ENCODE results near the gene PSMD1. TPM values are rescaled to one million over a fixed set of nuclear protein-coding genes. Genes with fewer than 3 reads are reported as not detected.

The PSMD1 gene
- total and polyA plus RNA-seq, 2 of the 8 experiments (the other 6 are each of a cell fraction or from before 2014, with no cell fraction given), result 179 to 272 TPM

DNA sequence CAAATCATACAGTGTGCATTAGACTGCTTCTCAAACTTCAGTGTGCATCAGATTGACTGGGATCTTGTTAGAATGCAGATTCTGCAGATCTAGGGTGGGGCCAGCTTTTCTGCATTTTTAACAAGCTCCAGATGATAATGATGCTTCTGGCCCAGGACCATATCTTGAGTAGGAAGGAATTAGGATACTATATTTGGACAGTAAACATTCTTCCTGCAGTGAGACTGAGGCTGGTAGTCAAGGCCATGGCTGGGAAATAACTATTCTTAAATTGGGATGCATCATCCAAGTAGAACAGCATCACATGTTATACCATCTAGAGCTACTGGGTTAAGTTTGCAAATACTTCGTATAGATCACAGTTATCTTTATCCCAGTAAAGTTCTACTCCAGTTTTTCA, 113.4 kb downstream of the PSMD1 start:
- Histone ChIP-seq H2BK120ac (replicated peaks; ENCODE audit: low read depth, low read length) (no peak overlapping the region), H4K20me1 (replicated peaks in 1 of 2; ENCODE audit: control insufficient read depth in 1 of 2, insufficient read depth in 2 of 2, low read length in 2 of 2) (no peaks in the 10 kb centered on the region), H2BK5ac (ENCODE audit: low read depth, low read length) (no peak overlapping the region), H2BK20ac (ENCODE audit: low read length) (no peak overlapping the region), H2BK12ac (ENCODE audit: low read depth, low read length) (no peak overlapping the region), H3K23me2 (ENCODE audit: low read depth, low read length) (no peaks in the 10 kb centered on the region), H4K5ac (ENCODE audit: insufficient read length, low read depth, low read length) (no peak overlapping the region), H3K9me3 (ENCODE audit: insufficient read depth in 2 of 2, low read depth in 1 of 2, low read length in 1 of 2) (no peaks in the 10 kb centered on the region), H2AFZ (ENCODE audit: low read length) (no peak overlapping the region), H2BK15ac (ENCODE audit: low read length) (no peak overlapping the region), H4K91ac (replicated peaks; ENCODE audit: insufficient read length, low read length) (no peak overlapping the region), H3K56ac (replicated peaks; ENCODE audit: insufficient read length, low read depth, low read length) (no peak overlapping the region), H3K9ac (replicated peaks in 1 of 4; ENCODE audit: extremely low read depth in 1 of 4, low read depth in 3 of 4, low read length in 3 of 4) (no peak overlapping the region), H3K79me1 (ENCODE audit: low read depth, low read length) (no peaks in the 10 kb centered on the region), H3K4me2 (ENCODE audit: insufficient read depth in 1 of 2, low read depth in 2 of 2, low read length in 2 of 2) (no peak overlapping the region), H3K27me3 (replicated peaks in 1 of 4; ENCODE audit: control insufficient read depth in 3 of 4, extremely low read depth in 1 of 4, insufficient read depth in 3 of 4, low read length in 3 of 4) (no peaks in the 10 kb centered on the region), H4K8ac (ENCODE audit: extremely low read depth, insufficient read depth, low read length) (no peak overlapping the region), H3K79me2 (ENCODE audit: control insufficient read depth in 1 of 2, insufficient read depth in 2 of 2, low read length in 2 of 2) (no peaks in the 10 kb centered on the region), H2AK5ac (ENCODE audit: low read depth, low read length) (no peak overlapping the region), H3K36me3 (ENCODE audit: control insufficient read depth in 2 of 4, insufficient read depth in 4 of 4, low read length in 3 of 4) (peaks cover 10 to 60% (median 42%) of the 10 kb centered on the region in 4 experiments), H3K4me3 (ENCODE audit: extremely low read depth in 1 of 4, insufficient read depth in 2 of 4, low read depth in 3 of 4, low read length in 4 of 4) (no peak overlapping the region), H3K4ac (replicated peaks; ENCODE audit: insufficient read length, low read depth, low read length) (no peak overlapping the region), H3K27ac (ENCODE audit: low read depth, low read length) (no peak overlapping the region), H3K23ac (ENCODE audit: insufficient read length) (no peak overlapping the region), H3K4me1 (replicated peaks in 1 of 4; ENCODE audit: control insufficient read depth in 3 of 4, insufficient read depth in 4 of 4, low read length in 3 of 4) (no peaks in the 10 kb centered on the region), H3K14ac (ENCODE audit: insufficient read length) (no peak overlapping the region), H3K18ac (ENCODE audit: extremely low read depth, low read length) (no peak overlapping the region)
- DNase-seq (ENCODE audit: low read depth in 1 of 2, low spot score in 2 of 2) (no peak), FAIRE-seq (no peak)
- ChIA-PET CTCF (ENCODE audit: partially characterized antibody) (no interaction called here), POLR2A (ENCODE audit: partially characterized antibody) (interaction anchor here (0.9 kb wide), 1 partner anchor 9 kb away, joined by 3 read pairs; no protein-coding TSS in a partner anchor)
- 87% methylated on average over 1 of the region's 1 CpG; no CpG with 5 or more reads in 1 of the 2 experiments for WGBS, 2 experiments (ENCODE audit: extremely low coverage in 1 of 2, insufficient coverage in 1 of 2, insufficient read length in 1 of 2, insufficient replicate concordance in 2 of 2, low coverage in 1 of 2, low lambda C conversion rate in 2 of 2, missing lambda C conversion rate in 1 of 2)
